ENCODE measurements around the gene FAM219A.
A peak's percentile ranks its signal among the peaks of the same experiment; 100 is the strongest.
"Not testable (repeated sequence)": the region's sequence is repeated elsewhere in the genome, so short reads cannot be mapped to it uniquely, and the experiment has no call there.

The FAM219A gene

DNA sequence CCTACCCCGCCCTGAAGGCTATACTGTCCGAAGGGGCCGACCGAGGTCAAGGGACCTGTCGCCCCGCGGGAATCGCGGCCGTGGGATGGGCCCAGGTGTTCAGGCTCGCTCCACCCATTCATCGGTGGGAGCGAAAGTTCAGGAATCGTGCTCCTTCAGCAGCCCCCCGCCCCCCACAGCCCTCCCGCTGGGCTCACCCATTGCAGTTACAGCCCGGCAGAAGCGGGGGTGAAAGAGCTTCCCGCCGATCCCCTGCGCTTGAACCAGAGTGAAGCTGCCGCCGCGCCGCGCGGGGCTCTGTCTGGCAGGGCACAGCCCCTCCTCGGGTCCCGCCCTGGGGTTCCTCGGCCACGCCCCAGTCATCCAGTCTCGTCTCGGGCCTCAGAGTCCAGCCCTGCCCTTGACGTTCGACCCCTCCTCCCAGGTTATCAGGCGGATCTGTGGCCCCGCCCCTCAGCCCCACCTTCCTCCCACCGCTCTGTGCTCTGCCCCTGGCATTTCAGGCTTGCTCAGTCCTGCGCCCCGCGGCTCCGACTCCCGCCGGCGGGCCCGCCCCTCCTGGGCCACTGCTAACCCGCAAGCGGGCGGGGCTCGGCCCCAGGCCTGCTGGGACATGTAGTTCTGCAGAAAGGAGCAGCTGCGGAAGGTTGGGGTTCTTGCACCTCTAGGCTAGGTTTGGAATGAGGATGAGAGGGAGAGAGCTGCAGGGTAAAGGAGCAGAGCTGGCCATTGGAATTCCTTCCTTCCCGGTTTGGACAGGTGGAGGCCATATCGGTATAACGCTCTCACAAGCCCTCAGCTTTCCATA, 81.6 kb downstream of the FAM219A start, which contains the start of gene MYORG:
TSS of gene MYORG (minus strand) at position 303 of the 808 bp plus-strand sequence. CDS start 3,955 bp downstream, outside the sequence.
- peak; percentile 99 for DNase-seq (ENCODE audit: low spot score)

- DNase-seq (ENCODE audit: low spot score), result peak; percentile 57
Observed at GRCh38 chr9:34375901-34376595, 82.3 kb downstream of the FAM219A start.

- DNase-seq (ENCODE audit: low spot score), result no peak
Observed at GRCh38 chr9:34374905-34375552, 83.3 kb downstream of the FAM219A start.

DNA sequence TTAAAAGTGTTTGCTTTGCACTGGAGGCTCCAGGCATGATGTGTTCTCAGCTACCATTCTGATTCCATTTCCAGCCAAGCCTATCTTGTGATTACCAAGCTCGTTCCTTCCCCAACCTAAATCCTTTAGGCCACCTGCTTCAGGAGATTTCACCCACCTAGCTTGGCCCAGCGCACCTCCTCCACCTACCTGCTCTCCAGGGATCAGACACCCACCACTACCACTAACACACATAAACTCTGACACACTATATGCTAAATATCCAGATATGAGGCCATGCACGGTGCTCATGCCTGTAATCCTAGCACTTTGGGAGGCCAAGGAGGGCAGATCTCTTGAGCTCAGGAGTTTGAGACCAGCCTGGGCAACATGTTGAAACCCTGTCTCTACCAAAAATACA, 84.0 kb downstream of the FAM219A start:
- DNase-seq (ENCODE audit: low spot score), result no peak

DNA sequence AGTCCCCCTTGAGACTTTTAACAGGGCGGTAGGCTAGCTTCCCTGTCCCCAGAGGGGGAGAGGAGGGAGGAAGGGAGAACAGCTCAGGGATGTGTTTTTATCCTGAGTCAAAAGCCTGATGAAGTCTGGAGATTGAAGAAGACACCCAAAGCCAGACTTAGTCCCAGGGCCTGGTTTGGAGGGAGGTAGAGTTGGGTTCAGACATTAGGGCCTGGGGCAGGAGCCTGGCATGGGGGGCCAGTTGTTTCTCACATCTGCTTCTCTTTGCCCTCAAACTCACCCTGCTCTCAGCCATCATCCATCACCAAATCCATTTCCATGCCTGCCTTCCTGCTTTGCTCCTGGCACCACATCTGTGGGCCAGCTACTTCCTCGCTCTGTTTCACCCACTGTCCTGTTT, 84.6 kb downstream of the FAM219A start:
- DNase-seq (ENCODE audit: low spot score), result no peak

DNA sequence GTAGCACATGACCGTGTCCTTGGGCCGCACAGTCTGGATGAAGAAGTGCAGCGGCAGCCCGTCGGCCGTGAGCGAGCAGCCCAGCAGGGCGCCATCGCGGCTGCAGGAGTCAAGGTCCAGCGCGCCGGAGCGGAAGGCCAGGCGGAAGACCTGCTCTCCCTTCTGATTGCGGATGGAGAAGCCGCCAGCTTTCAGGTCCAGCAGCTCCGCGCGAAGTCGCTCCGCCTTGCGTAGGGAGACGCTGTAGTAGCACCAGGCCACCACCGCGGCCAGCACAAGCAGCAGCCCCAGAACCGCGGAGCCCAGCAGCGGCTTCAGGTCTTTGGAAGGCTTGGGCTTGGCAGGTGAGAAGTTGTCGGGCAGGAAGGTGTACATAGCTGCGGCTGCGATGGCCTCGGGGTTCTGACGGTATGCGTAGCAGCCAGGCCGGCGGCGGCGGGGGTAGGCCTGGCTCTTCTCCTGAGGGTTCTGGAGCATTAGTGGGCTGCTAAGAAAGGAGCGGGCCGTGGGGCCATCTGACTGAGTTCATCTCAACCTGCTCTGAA, 85.8 kb downstream of the FAM219A start:
- no peak for DNase-seq (ENCODE audit: low spot score)

- no peak for DNase-seq (ENCODE audit: low spot score)
Observed at GRCh38 chr9:34371886-34372466, 86.4 kb downstream of the FAM219A start.

- DNase-seq (ENCODE audit: low spot score), result no peak
Observed at GRCh38 chr9:34370970-34371880, 87.1 kb downstream of the FAM219A start.

GRCh38 chr9:34370335-34370969, 87.9 kb downstream of the FAM219A start:
- DNase-seq (ENCODE audit: low spot score), result no peak

DNA sequence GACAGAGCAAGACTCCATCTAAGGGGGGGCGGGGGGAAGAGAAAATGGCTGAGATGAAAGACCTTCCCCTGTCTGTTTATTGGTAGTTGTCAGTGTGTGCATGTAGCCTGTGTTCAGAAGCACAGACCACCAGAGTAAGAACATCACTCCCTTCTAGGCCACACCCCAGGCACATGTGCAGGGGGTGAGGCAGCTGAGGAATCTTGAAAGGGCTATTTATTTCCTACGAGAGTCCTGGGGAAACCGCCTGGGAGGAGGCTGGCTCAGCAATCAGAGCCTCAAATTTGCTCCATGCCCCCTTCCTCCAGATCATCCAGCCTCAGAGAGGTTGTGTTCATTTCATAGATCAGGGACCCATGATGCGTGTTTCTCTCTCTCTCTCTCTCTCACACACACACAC, 88.7 kb downstream of the FAM219A start:
- no peak for DNase-seq (ENCODE audit: low spot score)

DNA sequence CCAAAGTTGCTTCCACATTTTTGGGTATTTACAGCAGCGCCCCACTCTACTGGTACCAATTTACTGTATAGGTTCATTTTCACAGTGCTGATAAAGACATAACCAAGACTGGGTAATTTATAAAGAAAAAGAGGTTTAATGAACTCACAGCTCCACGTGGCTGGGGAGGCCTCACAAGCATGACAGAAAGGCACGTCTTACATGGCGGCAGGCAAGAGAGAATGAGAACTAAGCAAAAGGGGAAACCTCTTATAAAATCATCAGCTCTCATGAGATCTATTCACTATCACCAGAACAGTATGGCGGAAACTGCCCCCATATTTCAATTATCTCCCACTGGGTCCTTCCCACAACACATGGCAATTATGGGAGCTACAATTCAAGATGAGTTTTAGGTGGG, 89.6 kb downstream of the FAM219A start:
- DNase-seq (ENCODE audit: low spot score), result not testable (repeated sequence)

GRCh38 chr9:34367751-34368410, 90.5 kb downstream of the FAM219A start:
- DNase-seq (ENCODE audit: low spot score), result not testable (repeated sequence)

DNA sequence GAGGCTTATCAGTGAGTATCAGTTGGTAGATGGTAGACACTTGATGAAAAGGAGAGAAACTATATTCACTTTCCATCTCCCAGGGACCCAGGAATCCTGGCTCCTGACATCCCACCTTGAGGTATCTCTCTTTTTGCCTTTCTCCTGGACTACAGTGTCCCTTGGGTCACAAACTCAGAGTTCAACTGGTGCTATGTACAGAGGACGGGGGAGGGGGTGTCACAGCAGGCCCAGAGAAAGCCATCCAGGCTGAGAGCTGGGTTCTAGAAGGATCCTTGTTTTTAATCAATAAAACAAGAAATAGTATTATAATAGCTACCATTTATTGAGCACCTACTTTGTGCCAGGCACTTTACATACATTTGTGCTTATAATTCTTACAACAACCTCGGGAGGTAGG, 92.0 kb downstream of the FAM219A start:
- DNase-seq (ENCODE audit: low spot score), result no peak

DNA sequence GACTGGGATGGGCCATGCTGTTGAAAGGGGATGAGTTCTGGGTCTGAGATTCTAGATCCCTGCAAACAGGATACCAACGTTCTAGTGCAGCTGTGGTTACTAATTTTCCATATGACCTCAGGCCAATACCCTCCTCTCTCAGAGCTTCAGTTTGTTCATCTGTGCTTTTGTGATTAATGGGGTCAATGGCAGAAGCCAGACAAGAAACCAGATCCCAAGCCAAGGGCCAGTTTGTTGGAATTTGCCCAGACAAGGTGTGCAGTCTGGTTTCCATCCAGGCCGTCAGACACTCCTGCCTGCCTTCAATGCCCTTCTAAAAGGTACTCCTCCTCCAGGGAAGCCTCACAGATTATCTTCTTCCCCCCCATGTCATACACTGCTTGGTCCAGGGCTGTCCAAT, 93.1 kb downstream of the FAM219A start:
- DNase-seq (ENCODE audit: low spot score), result no peak

GRCh38 chr9:34363619-34364351, 94.6 kb downstream of the FAM219A start:
- DNase-seq (ENCODE audit: low spot score), result no peak

- DNase-seq (ENCODE audit: low spot score), result no peak
Observed at GRCh38 chr9:34362614-34363214, 95.7 kb downstream of the FAM219A start.

GRCh38 chr9:34352957-34353356, 105.4 kb downstream of the FAM219A start:
- DNase-seq (ENCODE audit: low spot score), result not testable (repeated sequence)

DNA sequence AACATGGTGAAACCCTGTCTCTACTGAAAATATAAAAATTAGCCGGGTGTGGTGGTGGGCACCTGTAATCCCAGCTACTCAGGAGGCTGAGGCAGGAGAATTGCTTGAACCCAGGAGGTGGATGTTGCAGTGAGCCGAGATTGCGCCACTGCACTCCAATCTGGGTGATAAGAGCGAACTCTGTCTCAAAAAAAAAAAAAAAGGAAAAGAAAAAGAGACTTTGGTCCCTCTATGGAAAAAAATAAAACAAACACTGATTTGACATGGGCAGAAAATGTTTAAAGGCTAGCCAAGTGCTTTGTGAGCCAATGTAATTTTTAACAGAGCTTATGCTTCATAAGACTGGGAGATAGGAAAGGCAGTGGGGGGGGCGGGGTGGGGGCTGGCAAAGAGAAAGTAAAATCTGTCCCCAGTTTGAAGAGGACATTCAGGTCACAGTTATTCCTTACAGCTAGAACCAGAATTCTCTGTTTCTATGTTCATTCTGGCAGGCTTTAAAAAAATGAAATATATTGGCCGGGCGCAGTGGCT, 106.2 kb downstream of the FAM219A start:
- DNase-seq (ENCODE audit: low spot score), result not testable (repeated sequence)

GRCh38 chr9:34349324-34349723, 109.0 kb downstream of the FAM219A start:
- no peak for DNase-seq (ENCODE audit: low spot score)

Data from CD4-positive, alpha-beta T cell treated with Interleukin-6 at 100 ng/mL for 8 hours (primary cell).